Astrocyte of the cerebellum (primary cell): ENCODE data around the gene CTTNBP2.

Experiments used
- DNase-seq: peaks from one replicate; pipeline ENCODE4 v3.0.0-alpha.2; 2011; ENCODE audit warnings: low read depth
- H3K4me3 ChIP-seq: 2 replicates; pipeline ENCODE4 v1.5.1; 2011; ENCODE audit warnings: mild to moderate bottlenecking, low read depth, low read length, moderate library complexity
- CTCF ChIP-seq: IDR thresholded peaks from 2 replicates; pipeline ENCODE4 v1.5.1; 2012; ENCODE audit warnings: low read length, low read depth, moderate library complexity, mild to moderate bottlenecking; ENCODE audit errors: missing control alignments
- in situ Hi-C: cut with HindIII; loops from 2 replicates; pipeline ENCODE4 v1.10.0; 2017; ENCODE audit warnings: low sequenced_read_pairs

Gene CTTNBP2

GRCh38 chr7:117741962-117742361 is 131.3 kb downstream of the CTTNBP2 start:
- in situ Hi-C loops: no loop called here
- no peak for TF ChIP-seq CTCF
- H3K4me3 ChIP-seq: no peak overlapping the region
- DNase-seq: no peak

- H3K4me3 ChIP-seq: no peak overlapping the region
- DNase-seq: no peak
- TF ChIP-seq CTCF: no peak
- in situ Hi-C loops: no loop called here
These were observed 134.2 kb downstream of the CTTNBP2 start for GRCh38 chr7:117739085-117739484.

- in situ Hi-C loops: no loop called here
- TF ChIP-seq CTCF: no peak
- no peak overlapping the region for H3K4me3 ChIP-seq
- no peak for DNase-seq
These were observed 135.3 kb downstream of the CTTNBP2 start for GRCh38 chr7:117737926-117738325.

GRCh38 chr7:117731455-117731854 is 141.8 kb downstream of the CTTNBP2 start:
- no peak for DNase-seq
- H3K4me3 ChIP-seq: no peak overlapping the region
- no peak for TF ChIP-seq CTCF
- in situ Hi-C loops: no loop called here

DNA sequence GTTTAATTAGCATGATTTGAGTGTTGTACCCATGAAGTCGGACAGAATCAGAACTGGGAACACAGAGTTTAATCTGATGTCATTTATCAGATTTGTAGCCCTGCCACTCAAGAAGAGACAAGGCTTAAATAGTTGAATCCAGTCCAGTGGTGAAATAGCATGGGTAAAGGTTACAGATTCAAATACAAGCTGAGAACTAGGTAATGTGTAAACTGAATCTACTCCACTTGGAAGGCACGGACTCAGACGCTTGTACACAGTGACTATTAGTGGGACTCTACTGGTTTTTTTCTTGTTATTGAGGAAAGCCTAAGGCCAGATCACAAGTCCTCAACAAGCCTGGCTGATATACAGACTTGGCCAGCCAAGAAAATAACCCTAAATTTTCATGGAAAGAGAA is 142.9 kb downstream of the CTTNBP2 start:
- no peak for DNase-seq
- in situ Hi-C loops: no loop called here
- H3K4me3 ChIP-seq: no peak overlapping the region
- TF ChIP-seq CTCF: no peak

DNA sequence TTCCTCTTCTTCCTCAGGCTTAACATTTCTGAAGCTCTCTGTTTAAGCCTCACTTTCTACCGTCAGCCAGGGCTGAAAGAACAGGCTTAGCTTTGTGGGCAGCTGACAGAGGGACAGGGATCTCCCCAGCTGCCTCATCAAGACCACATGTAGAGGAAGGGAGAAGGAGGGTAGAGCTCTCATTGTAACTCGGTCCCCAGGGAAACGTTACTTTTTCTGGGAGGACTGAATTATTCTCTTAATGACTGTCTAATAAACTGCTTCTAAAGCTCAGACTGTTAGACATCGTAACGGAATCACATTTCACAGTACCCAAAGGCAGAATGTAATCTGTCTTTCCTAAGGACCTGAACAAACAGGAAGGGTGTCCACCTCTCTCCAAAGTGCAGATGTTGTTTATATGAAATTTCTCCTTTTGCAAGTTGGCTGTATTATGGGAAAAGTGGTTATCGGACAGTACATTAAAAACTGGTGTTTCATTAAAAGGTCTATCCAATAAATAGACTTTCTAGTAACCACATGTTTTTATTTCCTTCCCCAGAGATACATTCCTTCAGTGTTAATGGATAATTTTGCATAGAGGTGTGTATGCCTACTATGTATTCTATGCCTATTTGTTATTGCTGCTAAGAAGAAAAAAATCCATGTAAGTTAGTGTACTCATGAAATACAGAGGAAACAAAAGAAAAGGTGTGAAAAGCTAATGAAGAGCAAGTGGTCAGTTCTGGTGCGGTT is 144.2 kb downstream of the CTTNBP2 start:
- TF ChIP-seq CTCF: no peak
- in situ Hi-C loops: no loop called here
- H3K4me3 ChIP-seq: no peak overlapping the region
- DNase-seq: no peak
